Cerebellar nuclear complex (tissue), 1 donor: ENCODE results near the gene PDZK1.
"Not testable (repeated sequence)": the region's sequence is repeated elsewhere in the genome, so short reads cannot be mapped to it uniquely, and the experiment has no call there.

Source experiments
- DNase-seq, 2 experiments: peaks; one replicate each; lab custom pipeline; 2025; lab: John Stamatoyannopoulos, UW

The PDZK1 gene

DNA sequence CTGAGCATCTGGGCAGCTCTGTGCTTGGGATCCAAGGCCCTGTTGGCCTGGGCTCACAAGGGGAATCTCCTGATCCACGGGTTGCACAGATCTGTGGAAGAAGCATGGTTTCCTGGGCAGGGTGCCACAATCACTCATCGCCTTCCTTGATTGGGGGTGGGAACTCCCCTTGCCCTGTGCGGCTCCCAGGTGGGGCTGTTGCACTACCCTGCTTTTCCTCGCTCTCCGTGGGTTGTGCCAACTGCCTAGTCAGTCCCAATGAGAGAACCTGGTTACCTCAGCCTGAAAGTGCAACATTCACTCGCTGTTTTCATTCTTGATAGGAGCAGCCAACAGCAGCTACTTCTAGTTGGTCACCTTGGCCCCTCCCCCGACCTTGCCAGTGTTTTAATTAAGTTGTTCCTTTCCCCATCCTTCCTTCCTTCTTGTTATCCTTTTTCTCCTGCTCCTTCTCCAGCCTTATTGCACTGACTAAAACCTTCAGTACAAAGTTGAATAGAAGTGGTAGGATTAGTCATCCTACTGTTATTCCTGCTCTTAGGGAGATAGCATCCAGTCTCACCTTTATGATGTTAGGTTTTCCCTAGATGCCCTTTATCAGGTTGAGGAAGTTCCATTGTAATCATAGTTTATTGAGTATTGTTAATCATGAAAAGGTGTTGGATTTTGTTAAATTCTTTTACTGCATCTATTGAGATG is 50.8 kb downstream of the PDZK1 start:
- DNase-seq, result not testable (repeated sequence)

DNA sequence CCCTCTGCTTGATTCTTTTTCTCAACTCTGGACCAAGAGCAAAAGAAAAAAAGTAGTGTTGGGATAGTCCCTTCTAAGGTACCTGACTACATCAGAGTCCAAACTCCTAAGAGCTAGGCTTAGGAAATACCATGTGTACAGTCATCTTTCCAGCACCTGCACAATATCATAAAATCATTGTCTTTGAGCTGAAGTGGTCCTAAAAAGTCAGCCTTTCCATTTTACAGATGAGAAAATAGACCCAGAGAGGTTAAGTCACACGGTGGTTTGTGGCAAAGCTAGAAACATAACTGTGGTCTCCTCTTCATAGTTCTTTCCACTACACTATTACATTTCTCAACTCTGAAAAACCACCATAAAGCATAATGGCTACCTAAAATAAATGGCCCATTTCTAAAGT is 63.2 kb downstream of the PDZK1 start:
- not testable (repeated sequence) for DNase-seq

DNA sequence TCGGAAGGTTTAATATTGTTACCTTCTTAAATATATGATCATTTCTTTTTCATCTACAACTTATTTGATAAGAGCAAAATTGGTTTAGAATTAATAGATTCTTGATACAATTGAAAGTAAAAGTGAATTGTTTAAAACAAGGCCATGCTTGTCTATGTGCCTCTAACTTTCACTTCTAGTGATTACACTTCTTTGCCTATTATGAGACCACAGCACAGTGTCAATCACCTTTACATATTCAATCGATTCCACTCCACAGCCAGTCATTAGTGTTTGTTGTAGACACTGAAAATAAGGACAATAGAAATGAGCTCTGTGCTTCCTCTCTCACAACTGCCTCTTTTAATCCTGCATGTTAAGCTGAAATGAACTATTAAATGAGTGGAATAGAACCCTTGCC is 65.3 kb downstream of the PDZK1 start:
- not testable (repeated sequence) for DNase-seq

DNA sequence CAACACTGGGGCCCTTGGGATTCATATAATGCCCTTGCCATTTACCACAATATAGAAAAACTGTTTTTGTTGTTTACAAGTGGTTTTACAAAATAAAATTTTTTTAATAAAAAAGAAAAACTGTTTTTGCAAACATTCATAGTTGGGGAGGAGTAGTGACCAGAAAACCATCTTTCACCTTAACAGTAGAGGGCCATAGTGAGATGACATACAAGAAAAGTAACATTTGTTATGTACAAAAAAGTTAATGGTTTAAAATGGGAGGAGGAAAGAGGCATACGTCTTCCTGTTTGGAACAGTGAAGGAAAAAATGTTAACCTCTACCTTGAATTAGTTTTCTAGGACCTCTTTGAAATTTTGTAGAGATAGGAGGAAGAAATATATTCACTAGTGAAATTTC is 70.9 kb downstream of the PDZK1 start:
- not testable (repeated sequence) for DNase-seq

DNA sequence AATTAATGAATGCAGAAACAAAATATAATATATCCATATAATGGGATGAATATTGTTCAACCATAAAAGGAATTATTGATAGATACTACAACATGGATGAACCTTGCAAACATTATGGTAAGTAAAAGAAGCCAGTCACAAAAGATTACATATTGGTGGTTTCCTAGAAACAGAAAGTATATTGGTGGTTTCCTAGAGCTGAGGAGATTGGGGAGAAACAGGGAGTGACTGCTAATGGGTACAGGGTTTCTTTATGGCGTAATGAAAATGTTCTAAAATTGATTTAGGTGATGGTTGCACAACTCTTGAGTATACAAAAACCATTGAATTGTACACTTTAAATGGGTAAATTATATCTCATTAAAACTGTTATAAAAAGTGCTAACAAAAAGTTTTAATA is 85.0 kb downstream of the PDZK1 start:
- DNase-seq, result not testable (repeated sequence)
